ENCODE measurements around the gene BNIP5.

BNIP5 gene

GRCh38 chr6:36290668-36291620 is 45.7 kb downstream of the BNIP5 start:
- peak; percentile 73 for DNase-seq

GRCh38 chr6:36289281-36289878 is 47.3 kb downstream of the BNIP5 start:
- DNase-seq: no peak

- no peak for DNase-seq
Measured at GRCh38 chr6:36286858-36287257, 49.8 kb downstream of the BNIP5 start.

- DNase-seq: no peak
Measured at GRCh38 chr6:36285797-36286196, 50.9 kb downstream of the BNIP5 start.

- no peak for DNase-seq
Measured at GRCh38 chr6:36285187-36285671, 51.5 kb downstream of the BNIP5 start.

- DNase-seq: no peak
Measured at GRCh38 chr6:36284359-36284758, 52.3 kb downstream of the BNIP5 start.

GRCh38 chr6:36283608-36284007 is 53.1 kb downstream of the BNIP5 start:
- no peak for DNase-seq

GRCh38 chr6:36280983-36281382 is 55.7 kb downstream of the BNIP5 start:
- no peak for DNase-seq

- no peak for DNase-seq
Measured at GRCh38 chr6:36280467-36280866, 56.2 kb downstream of the BNIP5 start.

- no peak for DNase-seq
Measured at GRCh38 chr6:36277946-36278470, 58.7 kb downstream of the BNIP5 start.

GRCh38 chr6:36276581-36277536 is 59.8 kb downstream of the BNIP5 start:
- DNase-seq: no peak

GRCh38 chr6:36273802-36274514 is 62.7 kb downstream of the BNIP5 start:
- DNase-seq: no peak

- no peak for DNase-seq
Measured at GRCh38 chr6:36273067-36273466, 63.6 kb downstream of the BNIP5 start.

- no peak for DNase-seq
Measured at GRCh38 chr6:36272234-36272633, 64.5 kb downstream of the BNIP5 start.

GRCh38 chr6:36269834-36270705 is 66.6 kb downstream of the BNIP5 start, which contains the start of gene PNPLA1:
TSS of gene PNPLA1 (plus strand) at chr6:36270060. CDS start at chr6:36270460, 400 bp downstream.
- no peak for DNase-seq

- DNase-seq: no peak
Measured at GRCh38 chr6:36268478-36269275, 68.0 kb downstream of the BNIP5 start.

GRCh38 chr6:36267731-36268477 is 68.8 kb downstream of the BNIP5 start:
- no peak for DNase-seq

- DNase-seq: no peak
Measured at GRCh38 chr6:36266913-36267644, 69.6 kb downstream of the BNIP5 start.
